Measurements from ENCODE around the gene NPAS1.

GRCh38 chr19:47037766-47038165, 18.1 kb downstream of the NPAS1 start:
- TF ChIP-seq CTCF (conservative IDR thresholded peaks at IDR 0.05): no peak
- TF ChIP-seq EZH2 (IDR thresholded peaks at IDR 0.05; ENCODE audit: low read depth): no peak

All from PC-9 (cell line).